Ecto neural progenitor cell (in vitro differentiated cells): ENCODE data around the gene DMBX1.

ENCODE experiments used
- DNase-seq: peaks from one replicate; pipeline ENCODE4 v3.0.0-alpha.2; 2018; ENCODE audit warnings: low spot score

DMBX1 gene

GRCh38 chr1:46526013-46526690, 36.5 kb downstream of the DMBX1 start:
- no peak for DNase-seq

DNA sequence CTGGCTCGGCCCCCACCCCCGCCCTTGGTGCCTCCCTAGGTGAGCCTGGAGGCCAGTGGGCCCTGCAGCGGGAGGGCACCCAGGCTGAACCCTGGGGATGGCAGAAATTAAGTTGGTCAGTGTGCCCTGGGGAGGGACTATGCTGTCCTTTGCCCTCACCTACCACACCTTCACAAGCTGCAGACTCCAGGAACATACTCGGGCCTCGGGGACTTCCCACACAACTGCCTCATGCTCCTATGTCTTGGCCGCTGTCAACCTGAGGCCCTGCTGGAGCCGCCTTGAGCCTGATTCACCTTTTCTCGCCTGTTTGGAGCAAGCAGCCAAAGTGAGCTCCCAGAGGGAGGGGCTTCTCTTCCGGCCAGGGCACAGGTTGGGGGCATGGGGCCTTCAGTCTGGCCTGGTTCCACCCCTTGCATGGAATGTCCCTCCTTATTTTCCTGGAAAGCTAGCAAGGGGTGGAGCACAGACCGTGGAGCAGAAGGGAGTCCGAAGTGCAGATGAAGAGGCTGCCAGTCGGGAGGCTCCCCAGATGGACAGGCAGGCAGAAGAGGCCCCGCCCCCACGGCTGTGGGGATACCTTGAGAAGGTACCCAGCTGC, 37.2 kb downstream of the DMBX1 start:
- DNase-seq = peak; percentile 71

DNA sequence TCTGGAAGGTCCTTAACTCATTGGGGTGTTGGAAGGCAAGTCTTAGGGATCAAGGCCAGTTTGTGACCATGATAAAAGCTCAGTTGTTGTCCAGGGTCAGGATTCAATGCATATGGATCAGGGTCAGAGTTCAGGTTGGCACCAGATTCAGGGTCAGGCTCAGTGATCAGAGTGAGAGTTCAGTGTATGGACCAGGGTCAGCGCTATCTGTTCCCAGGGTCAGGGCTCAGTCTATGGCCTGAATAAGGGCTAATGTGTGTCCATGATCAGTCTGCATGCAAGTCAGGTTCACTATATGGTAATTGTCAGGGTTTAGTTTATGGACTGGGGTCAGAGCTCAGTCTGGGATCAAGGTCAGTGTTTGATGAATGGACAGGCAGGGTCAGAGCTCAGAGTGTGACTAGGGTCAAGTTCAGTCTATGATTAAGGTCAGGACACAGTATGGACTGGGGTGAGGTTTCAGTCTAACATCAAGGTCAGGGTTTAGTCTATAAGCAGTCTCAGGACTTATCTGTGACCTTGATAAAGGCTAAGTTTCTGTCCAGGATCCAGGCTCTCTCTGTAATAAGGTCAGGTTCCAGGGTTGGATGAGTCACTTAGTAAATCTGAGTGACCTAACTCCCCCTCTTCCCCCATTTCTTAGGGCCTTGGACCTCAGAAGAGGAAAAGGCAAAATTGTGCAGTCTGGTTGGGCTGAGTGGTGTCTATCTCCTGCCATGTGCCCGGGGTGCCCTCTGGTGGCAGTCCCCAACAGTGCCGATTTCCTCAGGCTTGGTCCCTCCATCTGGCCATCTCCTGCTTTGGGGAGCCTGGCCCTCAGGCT, 38.0 kb downstream of the DMBX1 start:
- peak; percentile 89 for DNase-seq

- DNase-seq = no peak
Observed at GRCh38 chr1:46528297-46528955, 38.8 kb downstream of the DMBX1 start.

- no peak for DNase-seq
Observed at GRCh38 chr1:46529031-46529630, 39.5 kb downstream of the DMBX1 start.

DNA sequence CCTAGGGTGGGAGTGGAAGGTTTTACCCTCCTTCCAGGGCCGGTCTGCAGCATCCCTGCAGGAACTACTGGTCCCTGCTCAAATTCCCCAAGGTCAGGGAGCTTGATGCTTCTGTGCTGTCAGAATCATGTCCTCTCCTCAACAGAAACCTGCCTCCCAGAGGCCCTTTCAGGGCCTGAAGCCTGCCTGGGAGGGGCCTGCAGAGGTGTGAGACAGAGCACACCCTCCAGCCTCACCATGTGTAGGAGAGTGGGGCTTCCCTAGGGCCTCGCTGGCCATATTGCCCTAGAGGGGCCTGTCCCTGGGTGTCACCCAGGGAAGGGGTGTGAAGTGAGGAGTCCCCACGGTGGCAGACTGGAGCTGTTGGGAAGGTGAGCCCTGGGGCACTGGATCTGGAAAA, 40.7 kb downstream of the DMBX1 start:
- no peak for DNase-seq

DNA sequence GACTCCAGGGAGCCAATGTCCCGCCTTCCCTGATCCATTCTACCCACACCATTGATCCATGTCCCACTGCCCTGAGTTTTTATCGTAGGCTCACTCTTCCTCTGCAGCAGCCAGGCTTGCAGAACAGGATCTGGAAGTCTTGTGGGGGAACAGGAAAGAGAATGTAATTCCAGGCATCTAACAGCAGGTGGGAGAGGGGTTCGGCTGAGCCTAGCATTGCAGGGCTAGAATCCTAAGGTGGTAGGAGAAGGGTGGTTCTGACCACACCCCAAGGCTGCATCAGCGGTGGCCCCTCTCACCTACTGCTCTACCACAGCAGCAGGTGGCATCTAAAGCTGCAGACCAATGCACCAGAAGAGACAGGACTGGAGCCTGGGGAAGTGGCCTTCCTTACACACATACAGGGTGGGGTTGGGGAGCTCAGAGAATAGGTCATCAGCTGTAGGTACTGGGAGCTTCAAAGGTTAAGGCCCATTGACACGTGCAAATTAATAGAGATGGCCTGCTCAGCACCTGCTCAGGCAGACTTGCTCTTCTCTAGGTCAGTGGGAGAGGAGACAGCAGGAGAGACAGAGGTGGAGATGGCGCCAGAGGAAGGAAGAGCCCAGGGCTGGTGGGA, 41.3 kb downstream of the DMBX1 start:
- DNase-seq = no peak

DNA sequence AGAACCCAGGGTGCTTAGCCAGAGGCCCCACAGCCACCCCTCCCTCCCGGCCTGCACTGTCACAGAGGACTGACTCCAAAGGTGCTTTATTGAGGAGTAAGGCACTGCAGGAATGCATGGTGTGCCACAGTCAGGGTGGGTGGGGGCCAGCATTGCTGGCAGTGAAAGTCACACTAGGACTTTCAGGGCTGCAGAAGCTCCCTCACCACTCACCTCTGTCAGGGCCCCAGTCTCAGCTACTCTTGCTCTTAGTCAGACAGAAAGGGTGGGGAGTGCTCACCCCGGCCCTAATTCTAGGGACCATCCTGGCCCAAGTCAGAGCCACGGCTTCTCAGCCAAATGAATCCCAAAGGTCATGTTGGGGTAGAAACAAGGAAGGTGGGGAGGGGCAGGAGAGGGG, 42.5 kb downstream of the DMBX1 start:
- no peak for DNase-seq

DNA sequence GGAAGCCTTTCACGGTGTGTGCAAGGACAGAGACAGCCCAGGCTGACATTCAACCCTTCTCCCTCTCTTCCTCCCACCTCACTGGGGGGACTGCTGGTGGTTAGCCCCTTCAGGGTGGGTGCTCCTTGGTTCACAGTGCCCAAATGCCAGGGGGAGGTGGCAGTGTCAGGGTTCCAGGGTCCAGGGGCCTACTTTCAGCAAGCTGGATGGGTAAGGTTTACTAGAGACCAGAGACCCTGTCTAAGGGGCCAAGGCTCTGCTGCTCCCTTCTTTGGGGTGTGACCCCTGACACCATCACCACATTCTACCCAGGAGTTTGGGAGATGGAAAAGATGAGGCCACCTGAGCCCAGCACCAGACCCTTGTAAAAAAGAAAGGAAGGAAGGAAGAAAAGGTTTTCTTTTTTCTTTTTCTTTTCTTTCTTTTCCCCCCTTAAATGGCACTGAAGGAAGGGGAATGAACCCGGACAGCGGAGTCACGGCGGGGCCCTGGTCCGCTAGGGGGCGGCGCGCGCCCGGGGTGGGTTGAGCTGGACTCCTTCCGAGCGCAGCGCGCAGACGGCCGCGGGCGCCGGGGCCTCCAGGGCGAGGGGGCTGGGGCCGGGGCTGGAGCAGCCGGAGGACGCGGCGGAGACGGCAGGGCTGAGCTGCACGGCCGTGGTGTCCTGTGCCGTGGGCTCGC, 43.0 kb downstream of the DMBX1 start:
- DNase-seq = peak; percentile 85

GRCh38 chr1:46533179-46533864, 43.7 kb downstream of the DMBX1 start:
- DNase-seq = peak; percentile 70

GRCh38 chr1:46535063-46535462, 45.4 kb downstream of the DMBX1 start:
- no peak for DNase-seq

DNA sequence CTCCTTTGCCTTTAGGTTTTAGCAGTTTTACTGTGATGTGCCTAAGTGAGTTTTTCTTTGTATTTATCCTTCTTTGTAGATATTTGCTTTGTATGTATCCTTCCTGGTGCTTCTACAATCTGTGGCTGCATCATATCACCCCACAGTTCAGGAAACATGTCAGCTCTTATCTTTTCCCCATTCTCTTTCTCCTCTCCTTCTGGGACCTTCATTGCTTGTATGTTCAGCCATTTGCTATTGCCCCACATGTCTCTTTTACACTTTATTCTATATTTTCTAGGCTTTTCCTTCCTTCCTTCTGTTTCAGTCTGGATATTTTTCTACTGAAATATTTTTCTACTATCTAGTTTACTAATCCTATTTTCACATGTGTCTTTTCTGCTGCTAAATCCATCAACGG, 46.9 kb downstream of the DMBX1 start:
- no peak for DNase-seq

DNA sequence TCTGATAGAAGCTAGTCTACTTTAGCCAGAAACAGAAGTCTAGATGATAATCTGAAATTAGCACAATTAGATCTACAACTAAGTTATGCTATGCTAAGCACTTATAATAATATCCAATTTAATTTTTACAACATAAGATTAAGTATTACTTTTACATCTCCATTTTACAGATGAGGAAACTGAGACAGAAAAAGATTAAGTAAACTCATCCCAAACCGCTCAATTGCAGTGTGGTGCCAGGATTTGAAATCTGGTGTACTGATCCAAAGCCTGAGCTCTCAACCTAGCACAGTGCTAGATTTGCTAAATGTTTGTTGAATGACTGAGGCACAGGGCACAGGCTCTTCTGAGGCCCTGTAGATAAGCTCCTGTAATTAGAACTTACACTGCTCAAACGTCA, 48.0 kb downstream of the DMBX1 start:
- DNase-seq = no peak

DNA sequence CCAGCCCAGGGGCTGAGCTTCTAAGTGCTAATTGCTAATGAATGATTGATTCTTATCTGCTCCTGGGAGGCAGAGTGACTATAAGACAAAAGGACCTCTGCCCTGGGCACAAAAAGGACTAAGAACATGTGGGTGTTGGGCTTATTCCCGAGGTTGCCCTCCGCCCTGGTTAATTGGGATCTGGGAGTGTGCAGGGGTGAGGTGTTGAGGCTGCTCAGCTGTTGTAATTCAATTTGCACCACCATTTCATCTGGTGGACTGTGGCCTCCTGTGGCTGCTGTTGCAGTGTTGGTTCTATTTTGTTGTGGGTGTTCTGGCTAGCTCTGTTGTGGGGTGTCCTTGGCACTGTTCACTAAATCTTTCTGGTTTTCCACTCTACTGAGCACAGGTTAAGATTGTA, 48.5 kb downstream of the DMBX1 start:
- DNase-seq = no peak
